HG03460 (cell line): Measurements from ENCODE around the gene RPUSD1.
"Not testable (repeated sequence)": the region's sequence is repeated elsewhere in the genome, so short reads cannot be mapped to it uniquely, and the experiment has no call there.

ENCODE experiments used
- ATAC-seq: cut with Tn5 transposase; IDR thresholded peaks from one replicate; pipeline ENCODE4 v1.9.1; 2021; ENCODE audit not compliant: unreplicated experiment

The RPUSD1 gene

GRCh38 chr16:768428-768827 lies 19.8 kb downstream of the RPUSD1 start:
- ATAC-seq = no peak

- ATAC-seq = no peak
These were observed 20.4 kb downstream of the RPUSD1 start for GRCh38 chr16:767743-768235.

GRCh38 chr16:766820-767640 lies 21.2 kb downstream of the RPUSD1 start:
- ATAC-seq = no peak

- no peak for ATAC-seq
These were observed 22.0 kb downstream of the RPUSD1 start for GRCh38 chr16:766008-766819.

GRCh38 chr16:765488-765865 lies 22.7 kb downstream of the RPUSD1 start:
- no peak for ATAC-seq

GRCh38 chr16:764848-765487 lies 23.2 kb downstream of the RPUSD1 start:
- no peak for ATAC-seq

GRCh38 chr16:764184-764750 lies 23.9 kb downstream of the RPUSD1 start:
- no peak for ATAC-seq

GRCh38 chr16:763369-764183 lies 24.6 kb downstream of the RPUSD1 start:
- ATAC-seq = no peak

GRCh38 chr16:762595-763268 lies 25.4 kb downstream of the RPUSD1 start:
- ATAC-seq = no peak

GRCh38 chr16:761625-762513 lies 26.3 kb downstream of the RPUSD1 start:
- no peak for ATAC-seq

- ATAC-seq = no peak
These were observed 27.4 kb downstream of the RPUSD1 start, which contains the start of gene MSLN for GRCh38 chr16:760545-761343. TSS of gene MSLN (plus strand) at chr16:760734. CDS start at chr16:762681, 1,947 bp downstream.

- ATAC-seq = no peak
These were observed 28.1 kb downstream of the RPUSD1 start for GRCh38 chr16:760065-760464.

- no peak for ATAC-seq
These were observed 28.9 kb downstream of the RPUSD1 start for GRCh38 chr16:759110-759910.

GRCh38 chr16:756428-756827 lies 31.8 kb downstream of the RPUSD1 start:
- no peak for ATAC-seq

- no peak for ATAC-seq
These were observed 33.5 kb downstream of the RPUSD1 start for GRCh38 chr16:754656-755055.

GRCh38 chr16:754121-754607 lies 34.0 kb downstream of the RPUSD1 start:
- not testable (repeated sequence) for ATAC-seq

- ATAC-seq = no peak
These were observed 36.2 kb downstream of the RPUSD1 start for GRCh38 chr16:752007-752312.
